GM12891 (cell line): ENCODE results near the gene FKBP10.
A peak's percentile ranks its signal among the peaks of the same experiment; 100 is the strongest.

Source experiments
- DNase-seq: peaks from one replicate; pipeline ENCODE4 v3.0.0; 2011; ENCODE audit warnings: low spot score; ENCODE audit not compliant: insufficient read length
- FAIRE-seq: peaks from 2 replicates; lab custom pipeline; 2011; peaks lifted over from hg19 to GRCh38; lab: Jason Lieb, UNC
- PAX5 ChIP-seq: IDR thresholded peaks from 2 replicates; pipeline ENCODE4 v1.6.1; 2011; ENCODE audit warnings: low read length, moderate library complexity, mild to moderate bottlenecking; ENCODE audit not compliant: insufficient read depth, severe bottlenecking
- POLR2A ChIP-seq: IDR thresholded peaks from 2 replicates; pipeline ENCODE4 v1.6.1; 2011; ENCODE audit warnings: low read depth, low read length, control low read depth
- POLR2AphosphoS5 ChIP-seq: IDR thresholded peaks from 2 replicates; pipeline ENCODE4 v1.6.1; 2011; ENCODE audit warnings: low read depth, low read length, control low read depth
- POU2F2 ChIP-seq: IDR thresholded peaks from 2 replicates; pipeline ENCODE4 v1.6.1; 2011; ENCODE audit warnings: low read depth, mild to moderate bottlenecking, control low read depth, low read length, moderate library complexity
- SPI1 ChIP-seq: IDR thresholded peaks from 2 replicates; pipeline ENCODE4 v1.6.1; 2011; ENCODE audit warnings: low read depth, low read length, control low read depth
- TAF1 ChIP-seq: IDR thresholded peaks from 2 replicates; pipeline ENCODE4 v1.6.1; 2011; ENCODE audit warnings: low read depth, low read length, control low read depth

FKBP10 gene

DNA sequence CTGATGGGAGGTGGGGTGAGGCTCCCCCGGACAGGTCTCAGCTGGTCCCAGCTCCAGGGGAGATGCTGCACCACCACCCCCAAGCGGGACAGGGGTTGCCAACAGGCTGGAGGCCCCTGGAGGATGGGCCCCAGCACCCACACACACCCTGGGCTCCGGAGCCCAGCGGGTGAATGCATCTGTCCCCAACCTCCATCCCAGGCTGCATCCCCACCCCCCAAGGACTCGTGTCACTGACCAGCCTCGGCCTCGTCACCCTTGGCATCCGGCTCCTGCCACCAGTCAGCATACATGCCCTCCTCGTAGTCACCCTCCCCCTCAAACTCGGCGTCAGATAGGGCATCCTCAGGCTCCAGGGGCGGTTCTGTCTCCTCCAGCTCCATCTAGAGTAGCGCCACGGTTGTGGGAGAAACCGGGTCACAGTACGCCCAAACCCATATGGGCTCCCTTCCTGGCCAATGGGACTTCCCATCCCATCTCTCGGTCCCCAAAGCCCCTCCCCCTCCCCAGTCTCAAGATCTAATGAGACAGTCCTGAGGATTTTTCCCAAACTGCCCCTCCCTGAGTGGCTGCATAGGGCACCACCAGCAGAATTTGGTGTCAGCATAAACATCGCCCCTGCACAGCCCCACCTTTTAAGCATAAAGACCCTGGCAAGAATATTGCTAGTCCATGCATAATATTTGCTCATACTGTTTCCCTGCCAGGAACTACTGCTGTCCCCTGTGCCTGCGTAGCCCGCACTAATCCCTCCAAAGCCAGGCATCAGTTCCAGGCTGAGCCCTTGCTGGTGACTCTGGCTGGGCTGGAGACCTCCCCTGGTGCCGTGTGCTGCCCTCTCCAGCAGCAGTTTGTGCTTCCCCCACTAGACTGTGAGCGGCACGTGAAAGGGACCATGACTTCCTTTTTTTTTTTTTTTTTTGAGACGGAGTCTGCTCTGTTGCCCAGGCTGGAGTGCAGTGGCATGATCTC is 9.5 kb upstream of the FKBP10 start:
- no peak for FAIRE-seq
- TF ChIP-seq POLR2AphosphoS5 (no peak), TAF1 (no peak), POU2F2 (no peak), POLR2A (no peak), PAX5 (no peak), SPI1 (0 out of 2 replicates have a peak, but pooled peaks have one; percentile 21)
- no peak for DNase-seq

DNA sequence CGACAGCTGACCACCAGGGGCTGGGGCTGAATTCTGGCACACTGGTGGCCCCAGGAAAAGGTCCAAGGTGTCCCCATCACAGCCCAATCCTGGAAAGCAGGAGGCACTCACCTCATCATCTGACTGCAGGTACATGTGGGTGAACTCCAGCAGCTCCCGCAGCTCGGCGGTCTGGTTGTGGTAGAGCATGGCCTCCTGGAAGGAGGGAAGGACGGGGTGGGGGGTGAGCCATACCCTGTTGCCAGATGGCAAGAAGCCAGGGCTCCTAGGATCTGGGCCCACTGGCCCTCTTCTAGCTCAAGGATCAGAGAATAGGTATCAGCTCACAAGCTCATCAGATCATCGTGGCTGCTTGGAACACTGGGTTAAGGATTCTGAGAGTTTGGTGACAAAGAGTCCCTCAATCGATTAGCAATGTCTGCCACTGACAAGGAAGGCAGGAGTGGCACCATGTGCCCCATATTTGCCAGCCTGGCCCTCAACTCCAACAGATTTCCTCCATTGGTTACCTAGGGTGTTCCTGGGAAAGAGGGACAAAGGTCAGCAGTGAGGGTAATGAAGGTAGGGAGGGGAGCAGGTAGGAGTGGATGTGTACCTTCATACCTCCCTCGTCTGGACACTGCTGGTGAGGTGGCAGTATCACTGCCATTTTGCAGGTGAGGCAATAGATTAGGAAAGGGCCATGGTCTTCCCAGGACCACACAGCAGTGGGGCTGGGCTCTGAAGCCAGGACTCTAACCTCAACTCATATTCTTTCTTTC is 5.9 kb upstream of the FKBP10 start:
- no peak for DNase-seq
- TF ChIP-seq SPI1 (no peak), POU2F2 (no peak), POLR2AphosphoS5 (no peak), TAF1 (no peak)
- no peak for FAIRE-seq

DNA sequence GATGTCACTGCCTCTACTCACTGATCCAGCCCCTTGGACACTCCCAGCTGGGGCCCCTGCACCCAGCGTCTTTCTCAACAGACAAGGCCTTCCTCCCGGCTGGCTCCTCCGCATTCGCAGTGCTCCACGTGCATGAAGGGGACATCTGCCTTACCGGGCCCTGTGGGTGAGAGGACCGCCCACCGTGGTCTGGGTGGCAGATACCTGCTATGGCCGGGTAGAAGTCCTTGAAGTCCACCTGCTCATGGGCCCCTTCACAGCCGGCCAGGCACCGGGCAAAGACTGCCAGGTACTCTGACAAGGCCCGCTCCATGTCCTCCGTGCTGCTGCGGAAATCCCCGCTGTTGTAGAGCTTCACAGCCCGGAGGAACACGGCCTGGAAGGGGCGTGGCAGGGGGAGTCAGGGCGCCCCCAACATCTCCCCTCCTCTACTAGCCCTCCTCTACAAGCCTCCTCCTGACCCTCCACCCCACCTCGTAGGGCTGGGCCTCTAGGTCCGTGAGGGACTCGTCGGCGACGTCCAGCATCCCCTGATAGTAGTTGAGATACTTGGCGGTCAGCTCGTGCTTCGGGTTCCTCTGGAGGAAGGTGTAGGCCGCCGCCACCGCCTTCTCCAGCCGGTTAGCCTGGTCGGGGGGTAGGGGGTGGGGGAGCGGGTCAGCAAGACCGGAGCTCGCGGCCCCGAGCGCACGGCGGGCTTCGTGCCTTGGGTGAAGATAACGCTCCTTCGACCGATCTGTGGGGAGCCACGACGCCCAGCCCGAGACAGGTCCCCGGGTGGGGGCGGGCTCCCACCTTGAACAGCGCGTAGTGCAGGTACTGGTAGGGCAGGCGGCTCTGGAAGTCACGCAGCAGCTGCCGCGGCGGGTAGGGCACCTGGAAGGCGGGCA is 1.9 kb upstream of the FKBP10 start:
- TF ChIP-seq SPI1 = no peak
- no peak for TF ChIP-seq POLR2AphosphoS5
- TF ChIP-seq POLR2A = no peak
- TF ChIP-seq POU2F2 = no peak
- TF ChIP-seq TAF1 = no peak
- no peak for TF ChIP-seq PAX5
- FAIRE-seq (no peak), DNase-seq (no peak)

DNA sequence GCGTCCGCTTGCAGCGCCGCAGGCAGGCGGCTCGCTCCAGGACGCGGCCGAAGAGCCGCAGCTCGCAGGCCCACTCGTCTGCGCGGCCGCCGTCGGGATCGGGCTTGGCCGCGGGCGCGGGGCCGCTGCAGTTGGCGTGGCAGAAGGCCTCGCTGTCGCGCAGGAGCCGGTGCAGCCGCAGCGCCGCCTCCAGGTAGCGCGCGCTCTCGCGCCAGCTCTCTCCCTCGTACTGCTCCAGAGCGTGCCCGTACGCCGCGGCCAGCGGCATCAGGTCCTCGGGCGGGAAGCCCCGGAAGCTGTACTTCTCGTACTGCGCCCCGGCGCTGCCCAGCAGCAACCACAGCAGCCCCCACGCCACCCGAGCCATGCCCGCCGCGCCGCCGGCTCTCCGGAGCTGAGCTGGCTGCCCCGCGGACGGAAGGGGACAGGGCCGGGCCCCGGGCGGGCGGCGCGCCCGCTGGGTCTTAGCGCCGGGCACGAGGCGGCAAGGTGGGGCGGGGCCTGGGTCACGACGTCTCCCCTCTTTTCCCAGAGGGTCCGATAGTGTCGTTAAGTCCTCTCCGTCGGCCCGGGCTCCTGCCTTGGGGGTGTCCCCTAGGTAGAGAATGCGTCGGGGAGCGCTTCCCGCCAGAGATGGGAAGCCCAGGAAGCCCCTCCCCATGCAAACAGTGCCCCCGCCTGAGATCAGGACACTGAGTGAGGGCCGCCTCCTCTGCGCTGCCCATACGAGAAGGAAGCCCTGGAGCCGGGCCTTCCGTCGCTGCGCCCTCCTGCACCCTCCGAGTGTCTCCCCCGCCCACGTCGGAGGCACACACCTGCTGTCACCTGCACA is 1.0 kb upstream of the FKBP10 start, which contains the start of gene P3H4:
Gene P3H4, minus strand, starts transcription at position 401 of the 832 bp plus-strand sequence. Its CDS starts 34 bp downstream, at position 367.
- FAIRE-seq (peak; percentile 82), DNase-seq (peak; percentile 81)
- TF ChIP-seq POLR2A = no peak
- TF ChIP-seq PAX5 = no peak
- TF ChIP-seq TAF1 = no peak
- TF ChIP-seq POLR2AphosphoS5 = no peak
- no peak for TF ChIP-seq SPI1
- TF ChIP-seq POU2F2 = no peak

DNA sequence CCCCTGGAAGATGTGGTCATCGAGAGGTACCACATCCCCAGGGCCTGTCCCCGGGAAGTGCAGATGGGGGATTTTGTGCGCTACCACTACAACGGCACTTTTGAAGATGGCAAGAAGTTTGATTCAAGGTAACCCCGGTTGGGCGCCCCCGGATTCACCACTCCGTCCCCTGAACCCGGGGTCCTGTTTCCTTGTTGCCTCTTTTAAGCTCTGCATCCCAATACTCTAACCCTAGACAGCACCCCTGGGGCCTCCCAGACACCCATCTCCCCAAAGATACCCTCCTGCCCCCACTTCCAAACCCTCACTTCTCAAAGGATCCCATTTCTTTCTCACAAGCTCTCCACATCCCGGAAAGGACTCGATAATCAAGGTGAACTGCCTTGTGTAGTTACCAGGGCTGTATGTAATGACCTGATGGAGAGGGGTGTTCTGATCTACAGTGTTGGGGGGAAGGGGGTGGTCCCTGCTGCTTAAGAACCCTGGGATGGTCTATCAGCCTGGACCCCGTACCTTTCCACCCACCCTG is 412 bp downstream of the FKBP10 start:
- no peak for FAIRE-seq
- TF ChIP-seq POU2F2 (no peak), POLR2AphosphoS5 (no peak), POLR2A (no peak), TAF1 (no peak), PAX5 (no peak), SPI1 (no peak)
- no peak for DNase-seq

DNA sequence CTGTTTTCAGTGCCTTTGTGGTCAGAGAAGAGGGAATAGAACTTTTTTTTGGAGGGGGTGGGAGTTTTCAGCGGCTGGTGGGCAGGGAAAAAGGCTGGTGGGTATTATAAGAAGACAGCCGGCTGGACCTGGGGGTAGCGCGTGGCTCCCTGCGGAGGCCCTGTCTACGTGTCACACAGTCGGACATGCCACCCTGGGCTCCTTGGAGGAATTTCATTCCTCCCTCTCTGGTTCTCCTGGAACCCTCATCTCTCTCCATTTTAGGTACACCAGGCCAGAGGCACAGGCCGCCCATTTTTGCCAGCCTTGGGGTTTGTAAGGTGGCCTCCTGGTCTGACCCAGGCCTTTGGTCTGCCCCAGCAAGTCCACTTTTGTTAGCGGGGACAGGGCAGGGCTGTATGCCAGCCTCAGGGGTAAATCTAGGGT is 908 bp downstream of the FKBP10 start:
- TF ChIP-seq PAX5 (no peak), POU2F2 (no peak), POLR2A (no peak), POLR2AphosphoS5 (no peak), TAF1 (no peak), SPI1 (no peak)
- DNase-seq (no peak), FAIRE-seq (no peak)

DNA sequence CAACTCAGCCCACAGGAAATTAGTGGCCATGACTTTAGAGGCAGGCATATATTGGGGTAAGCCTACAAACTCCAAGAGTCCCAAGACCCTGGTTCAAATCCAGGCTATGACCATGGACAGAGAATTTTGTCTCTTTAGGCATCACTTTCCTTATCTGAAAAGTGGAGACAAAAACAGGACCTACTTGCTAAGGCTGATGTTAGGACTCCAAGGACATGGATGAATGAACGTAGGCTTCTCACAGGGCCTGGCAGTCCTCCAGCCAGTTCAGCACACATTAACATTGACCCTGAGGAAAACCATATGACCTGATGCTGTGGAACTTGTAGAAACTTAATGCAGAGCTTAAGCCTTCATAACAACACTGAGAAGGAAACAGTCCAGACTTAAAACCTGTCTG is 1.4 kb downstream of the FKBP10 start:
- no peak for DNase-seq
- TF ChIP-seq PAX5 = no peak
- no peak for TF ChIP-seq POLR2AphosphoS5
- TF ChIP-seq SPI1 = no peak
- TF ChIP-seq POLR2A = no peak
- TF ChIP-seq POU2F2 = no peak
- TF ChIP-seq TAF1 = no peak
- no peak for FAIRE-seq

DNA sequence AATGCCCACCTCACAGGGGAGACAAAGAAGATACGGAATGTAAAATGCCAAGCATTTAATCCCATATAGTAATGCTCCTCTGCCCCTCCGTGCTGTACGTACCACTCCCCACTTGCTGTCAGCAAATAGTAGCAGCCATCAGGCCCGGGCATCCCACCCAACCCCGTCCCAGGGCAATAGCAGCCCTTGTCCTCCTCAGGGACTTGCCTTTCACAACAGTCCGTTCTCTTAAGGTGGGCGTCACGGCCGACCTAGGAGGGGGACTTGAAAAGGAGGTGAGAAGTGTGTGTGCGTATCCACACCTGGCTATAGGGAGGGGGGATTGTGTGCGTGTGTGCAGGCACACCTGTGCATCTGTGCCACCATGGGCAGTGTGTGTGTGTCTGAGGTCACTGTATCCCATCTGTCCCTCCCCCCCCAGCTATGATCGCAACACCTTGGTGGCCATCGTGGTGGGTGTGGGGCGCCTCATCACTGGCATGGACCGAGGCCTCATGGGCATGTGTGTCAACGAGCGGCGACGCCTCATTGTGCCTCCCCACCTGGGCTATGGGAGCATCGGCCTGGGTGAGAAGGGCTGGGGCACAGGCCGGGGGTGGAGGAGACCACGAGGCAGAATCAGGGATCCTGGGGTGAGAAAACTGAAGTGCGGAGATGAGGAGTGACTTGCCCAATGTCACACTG is 4.0 kb downstream of the FKBP10 start:
- no peak for FAIRE-seq
- no peak for TF ChIP-seq TAF1
- no peak for TF ChIP-seq POLR2AphosphoS5
- TF ChIP-seq PAX5 = no peak
- TF ChIP-seq SPI1 = no peak
- TF ChIP-seq POU2F2 = no peak
- TF ChIP-seq POLR2A = no peak

More for the DNA sequence above, 4.0 kb downstream of the FKBP10 start:
- DNase-seq = no peak
